ENCODE data around the gene AGBL5.

AGBL5 gene

GRCh38 chr2:27050996-27051901, at the start of gene AGBL5:
TSS of gene AGBL5 (plus strand) at chr2:27051668. CDS start at chr2:27052959, 1,291 bp downstream.
- peak; percentile 93 for DNase-seq

DNA sequence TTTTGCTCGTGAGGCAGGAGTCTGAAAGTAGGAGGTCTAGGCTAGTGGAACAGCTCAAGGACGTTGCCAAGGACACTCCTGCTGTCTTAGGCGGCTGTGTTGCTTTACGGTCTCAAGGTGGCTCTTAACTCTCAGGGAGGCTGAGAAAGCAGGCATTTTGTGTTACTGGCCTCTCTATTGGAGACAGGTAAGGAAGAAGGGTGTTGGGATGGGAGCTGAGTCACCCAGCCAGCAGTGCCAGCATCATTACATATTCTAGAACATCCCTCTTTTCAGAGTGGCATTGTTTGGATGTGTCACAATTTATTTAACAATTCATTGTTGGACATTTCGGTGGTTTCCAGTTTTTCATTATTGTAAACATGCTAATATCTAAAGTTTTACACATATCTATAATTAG, 49.5 kb upstream of the AGBL5 start:
- DNase-seq: no peak

GRCh38 chr2:27003007-27003406, 48.5 kb upstream of the AGBL5 start:
- no peak for DNase-seq

DNA sequence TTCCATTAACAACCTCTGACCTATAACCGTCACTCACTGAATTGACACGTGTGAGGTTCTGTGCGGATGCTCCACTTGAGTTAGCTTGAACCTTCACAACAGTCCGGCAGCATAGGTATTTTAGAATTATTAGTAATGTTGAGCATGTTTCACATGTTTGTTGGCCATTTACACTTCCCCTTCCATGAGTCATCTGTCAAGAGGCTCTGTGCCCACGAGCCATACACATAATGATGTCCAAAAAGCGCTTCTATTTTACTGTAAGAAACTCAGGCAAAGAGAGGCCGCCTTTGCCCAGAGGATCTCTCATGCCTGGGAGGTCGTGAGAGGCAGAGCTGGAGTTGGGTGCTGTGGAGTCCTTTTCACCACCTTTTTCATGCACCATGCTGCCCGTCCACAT, 47.6 kb upstream of the AGBL5 start:
- peak; percentile 53 for DNase-seq

DNA sequence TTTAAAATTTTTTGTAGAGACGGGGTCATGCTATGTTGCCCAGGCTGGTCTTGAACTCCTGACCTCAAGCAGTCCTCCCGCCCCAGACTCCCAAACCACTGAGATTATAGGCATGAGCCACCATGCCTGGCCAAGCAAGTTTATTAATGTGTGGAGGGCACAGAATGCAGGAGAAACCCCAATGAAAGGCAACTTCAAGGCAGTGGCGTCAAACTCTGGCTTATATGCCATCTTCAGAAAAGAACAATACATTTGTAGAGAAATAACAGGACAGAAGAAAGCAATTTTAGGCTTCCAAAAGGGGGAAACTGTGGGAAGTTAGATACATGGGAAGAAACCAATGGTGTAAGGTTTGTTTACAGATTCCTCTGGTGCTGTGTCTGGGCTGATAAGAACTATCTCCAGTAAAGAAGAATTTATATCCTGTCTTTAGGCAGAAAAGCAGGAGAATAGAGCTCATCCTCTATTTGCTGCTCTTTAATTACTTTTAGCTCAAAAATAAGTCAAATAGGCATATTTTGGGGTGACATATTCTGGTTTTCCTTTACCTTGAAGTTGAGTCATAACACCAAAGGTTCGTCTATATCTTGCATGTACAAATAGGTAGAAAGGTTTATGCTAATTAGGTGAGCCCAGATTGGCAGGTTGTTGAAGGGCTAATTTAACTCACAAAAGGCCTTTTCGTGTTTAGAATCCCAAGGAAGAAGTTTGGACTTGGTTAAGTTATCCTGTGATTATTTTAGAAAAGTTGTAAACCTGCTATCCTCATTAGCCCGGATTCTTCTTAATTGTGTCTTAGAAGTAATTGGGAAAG, 44.7 kb upstream of the AGBL5 start:
- no peak for DNase-seq

DNA sequence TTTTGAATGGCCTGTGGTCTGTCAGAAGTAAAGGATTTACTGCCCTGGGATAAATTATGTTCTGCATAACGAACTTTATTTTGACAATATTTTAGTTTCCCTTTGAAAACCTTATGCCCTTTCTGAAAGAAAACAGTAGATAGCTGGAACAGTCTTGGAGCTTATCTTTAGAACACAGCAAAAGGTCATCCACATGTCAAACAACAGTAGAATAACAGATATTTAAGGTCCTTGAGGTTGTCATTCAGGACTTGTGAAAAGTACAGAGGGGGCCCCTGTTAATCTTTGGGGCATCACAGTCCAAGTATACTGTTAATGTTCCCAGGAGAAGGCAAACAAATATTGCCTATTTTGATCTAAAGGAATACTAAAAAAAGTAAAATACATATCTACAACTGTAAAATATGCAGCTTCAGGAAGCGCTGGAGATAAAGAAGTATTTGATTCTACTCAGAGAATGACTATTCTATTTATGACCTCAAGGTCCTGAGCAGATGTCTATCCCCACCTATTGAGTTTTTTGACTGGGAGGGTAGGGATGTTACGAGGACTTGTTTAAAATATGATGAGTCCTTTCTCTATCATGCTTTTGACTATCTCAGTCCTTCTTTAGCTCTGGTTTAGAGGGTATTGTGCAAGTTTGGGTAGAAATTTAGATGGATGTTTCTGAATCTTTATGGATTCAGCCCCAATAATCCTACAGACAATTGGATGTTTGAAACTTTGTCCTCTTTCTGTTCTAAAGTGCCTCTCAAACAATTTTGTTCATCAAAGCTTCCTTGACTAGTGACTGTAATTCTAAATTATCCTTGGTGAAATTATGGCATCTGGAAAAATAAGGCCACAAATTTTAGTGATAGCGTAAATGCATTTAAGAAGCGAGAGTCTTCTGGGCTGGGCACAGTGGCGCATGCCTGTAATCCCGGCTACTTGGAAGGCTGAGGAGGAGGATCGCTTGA, 43.8 kb upstream of the AGBL5 start:
- DNase-seq: no peak

- no peak for DNase-seq
Measured at GRCh38 chr2:27008678-27009077, 42.8 kb upstream of the AGBL5 start.

DNA sequence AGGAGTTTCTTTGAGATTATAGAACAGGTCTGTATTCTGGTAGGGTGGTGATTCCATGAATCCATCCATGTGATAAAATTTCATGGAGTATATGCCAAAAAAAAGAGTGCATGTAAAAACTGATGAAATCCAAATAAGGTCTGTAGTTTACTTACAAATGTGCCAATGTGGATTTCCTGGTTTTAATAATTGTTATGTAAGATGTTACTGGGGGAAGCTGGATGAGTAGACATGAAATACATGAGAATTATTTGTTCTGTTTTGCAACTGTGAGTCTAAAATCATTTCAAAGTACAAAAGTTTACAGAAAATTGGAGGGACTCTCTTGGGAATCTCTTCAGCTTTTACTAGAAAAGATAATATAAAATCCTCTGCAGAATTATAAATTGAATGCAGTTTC, 42.4 kb upstream of the AGBL5 start:
- no peak for DNase-seq

DNA sequence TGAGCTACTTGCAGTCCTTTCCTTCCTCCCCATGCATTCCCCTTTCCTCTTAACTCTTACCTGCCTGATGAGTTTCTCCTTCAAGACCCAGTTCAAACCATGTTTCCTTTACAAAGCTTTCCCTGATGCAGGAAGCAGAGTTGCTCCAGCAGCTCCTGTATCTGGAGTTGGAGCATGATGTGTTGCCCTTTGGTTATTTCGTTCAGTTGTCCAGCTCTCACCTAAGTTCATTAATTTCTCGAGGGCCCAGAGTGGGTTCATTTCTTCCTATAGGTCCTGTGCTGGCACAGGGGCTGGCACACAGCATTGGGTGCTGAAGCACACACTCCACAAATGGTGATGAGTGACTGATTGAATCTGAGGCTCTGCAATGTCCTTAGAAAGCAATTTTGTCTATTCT, 41.8 kb upstream of the AGBL5 start:
- no peak for DNase-seq

DNA sequence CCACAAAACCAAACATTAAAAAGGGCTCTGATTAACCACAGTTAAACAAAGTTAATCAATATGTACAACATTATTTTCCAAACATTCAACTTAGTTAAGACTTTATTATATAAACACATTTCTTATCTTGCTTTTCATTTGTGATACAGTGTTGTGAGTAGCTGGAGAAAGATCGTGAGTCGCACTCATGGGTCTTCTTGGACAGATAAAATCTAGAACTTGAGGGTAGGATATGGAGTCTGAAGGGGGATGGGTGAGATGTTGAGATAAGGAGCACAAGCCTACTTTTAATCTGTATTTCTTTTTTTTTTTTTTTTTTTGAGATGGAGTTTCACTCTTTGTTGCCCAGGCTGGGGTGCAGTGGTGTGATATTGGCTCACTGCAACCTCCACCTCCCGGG, 41.3 kb upstream of the AGBL5 start:
- DNase-seq: no peak

DNA sequence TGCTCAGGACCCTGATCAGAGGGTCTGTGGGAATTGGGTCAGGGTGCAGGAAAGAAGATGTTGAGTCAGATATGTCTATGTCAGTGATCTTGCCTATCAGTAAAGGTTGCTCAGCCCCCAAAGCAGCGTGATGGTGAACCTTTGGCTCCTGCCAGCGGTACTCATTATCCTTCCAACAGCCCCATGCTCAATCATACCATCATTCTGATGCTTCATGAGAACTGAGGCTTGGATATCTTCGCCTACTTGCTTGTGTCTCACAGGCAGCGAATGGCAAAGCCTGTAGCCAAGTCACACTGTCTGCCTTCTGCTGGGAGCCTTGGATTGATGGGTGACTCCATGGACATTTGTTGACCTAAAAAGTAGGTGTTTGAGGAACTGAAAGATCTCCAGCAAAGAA, 37.7 kb upstream of the AGBL5 start:
- no peak for DNase-seq

- DNase-seq: no peak
Measured at GRCh38 chr2:27014771-27015433, 36.6 kb upstream of the AGBL5 start.

DNA sequence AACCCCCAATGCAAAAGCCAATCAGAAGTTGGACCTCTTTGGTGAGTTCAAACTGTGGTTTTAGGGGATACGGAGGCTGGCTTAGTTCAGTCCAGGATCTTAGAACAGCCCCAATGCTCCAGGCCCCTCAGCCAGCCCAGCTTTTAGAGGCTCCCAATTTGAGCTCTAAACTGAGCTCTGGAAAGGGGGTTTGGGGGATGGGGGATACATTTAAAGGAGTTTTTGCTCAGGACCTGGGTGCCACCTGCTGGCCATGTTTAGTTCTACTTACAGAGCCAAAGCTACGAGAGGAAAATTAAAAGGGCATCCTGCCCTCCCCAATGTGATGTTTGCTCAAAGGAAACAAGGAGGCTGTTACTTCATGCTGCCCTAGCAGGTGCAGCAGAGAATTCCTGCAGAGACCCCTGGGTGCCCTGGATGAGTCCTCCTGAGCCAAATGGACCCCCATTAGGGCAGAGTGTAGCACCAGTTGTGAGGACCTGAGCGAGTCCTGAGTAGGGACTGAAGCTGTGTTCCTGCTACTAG, 34.6 kb upstream of the AGBL5 start:
- peak; percentile 70 for DNase-seq

- no peak for DNase-seq
Measured at GRCh38 chr2:27018142-27018541, 33.3 kb upstream of the AGBL5 start.

- no peak for DNase-seq
Measured at GRCh38 chr2:27019459-27019858, 32.0 kb upstream of the AGBL5 start.

DNA sequence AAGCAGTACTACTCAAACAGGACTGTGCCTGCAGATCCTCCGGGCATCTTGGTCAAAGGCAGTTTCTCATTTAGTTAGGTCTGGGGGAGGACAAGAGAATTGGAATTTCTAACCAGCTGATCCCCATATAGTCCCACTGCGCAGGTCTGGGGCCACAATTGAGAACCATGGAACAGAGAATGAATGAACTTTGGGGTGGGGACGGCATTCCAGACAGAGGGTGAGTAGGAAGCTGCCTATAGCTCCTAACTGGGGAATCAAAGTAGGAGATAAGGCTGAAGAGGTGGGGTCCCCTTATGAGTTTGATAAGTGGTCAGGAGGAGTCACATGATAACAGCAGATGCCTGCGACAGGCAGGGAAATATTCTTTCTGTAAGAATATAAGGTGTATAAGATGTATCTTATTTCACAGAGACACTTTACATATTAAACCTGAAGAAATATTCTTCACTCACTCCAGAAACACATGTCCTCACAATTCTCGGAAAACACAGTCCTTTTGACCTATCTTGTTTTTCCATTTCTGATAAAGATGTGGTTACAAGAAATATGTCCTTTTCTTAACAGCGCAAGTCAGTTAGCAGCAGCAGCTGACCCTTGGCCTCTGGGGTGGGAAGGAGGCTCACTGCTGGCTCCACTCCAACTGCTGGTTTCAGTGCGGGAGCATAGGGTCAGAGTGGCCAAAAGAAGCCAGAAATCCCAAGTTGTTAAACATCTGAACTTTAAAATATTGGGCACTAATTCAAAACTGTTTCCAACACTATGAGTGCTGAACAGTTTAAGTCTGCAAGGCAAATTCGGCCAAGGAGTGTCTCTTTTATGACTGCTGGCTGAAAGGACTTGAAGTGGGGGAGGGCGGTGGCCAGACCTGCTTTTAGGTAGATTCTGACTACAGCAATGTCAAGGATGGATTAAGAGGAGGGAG, 31.3 kb upstream of the AGBL5 start:
- DNase-seq: no peak

DNA sequence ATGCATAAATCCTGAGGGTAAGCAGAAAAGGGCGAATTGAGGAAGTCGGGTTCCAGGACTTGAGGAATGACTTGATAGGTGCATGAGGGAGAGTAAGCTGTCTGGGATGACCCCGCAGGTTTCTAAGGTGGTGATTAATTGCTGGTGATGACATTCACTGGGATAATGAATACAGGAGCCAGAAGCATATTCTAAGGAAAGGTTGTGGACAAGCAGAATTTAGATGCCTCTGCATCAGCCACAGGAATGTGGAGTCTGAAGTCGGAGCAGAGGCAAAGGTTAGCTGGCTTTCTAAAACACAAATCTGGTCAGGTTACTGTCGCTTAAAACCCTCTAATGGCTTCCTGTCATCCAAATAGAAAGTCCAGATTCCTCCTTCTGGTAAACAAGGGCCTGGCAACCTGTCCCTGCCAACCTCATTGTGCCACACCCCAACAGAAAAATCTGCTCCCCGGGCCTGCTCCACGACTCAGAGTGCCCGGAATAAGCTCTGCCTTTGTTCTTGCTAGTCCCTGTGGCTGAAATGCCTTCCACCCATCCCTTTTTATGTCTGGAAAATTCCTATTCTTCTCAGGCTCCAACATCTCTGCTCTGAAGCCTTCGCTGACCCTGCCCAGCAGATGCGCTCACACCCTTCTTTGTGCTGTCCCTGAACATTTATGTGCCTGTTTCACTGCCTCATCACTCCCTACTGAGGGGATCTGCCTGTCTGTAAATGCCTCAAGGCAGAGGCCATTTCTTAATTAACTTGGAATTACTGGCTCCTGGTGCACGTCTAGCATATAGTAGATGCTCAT, 30.0 kb upstream of the AGBL5 start:
- DNase-seq: no peak

- DNase-seq: no peak
Measured at GRCh38 chr2:27023740-27024139, 27.7 kb upstream of the AGBL5 start.

DNA sequence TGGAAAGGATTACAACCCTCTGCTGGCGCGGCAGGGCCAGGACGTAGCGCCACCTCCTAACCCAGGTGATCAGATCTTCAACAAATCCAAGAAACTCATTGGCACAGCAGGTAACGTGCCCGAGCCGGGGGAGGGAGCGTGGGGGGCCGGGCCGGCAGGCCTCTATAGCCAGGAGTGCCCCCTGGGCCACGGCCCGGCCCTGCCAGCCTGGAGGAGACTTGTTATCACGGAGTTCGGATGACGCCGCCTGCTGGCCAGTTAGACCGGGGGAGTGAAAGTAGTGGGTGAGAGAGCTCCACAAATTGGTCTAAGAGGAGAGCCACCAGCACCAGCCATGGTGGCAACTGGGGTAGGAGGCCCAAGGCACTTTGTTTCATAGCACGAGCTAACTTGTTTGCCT, 27.3 kb upstream of the AGBL5 start:
- no peak for DNase-seq

DNA sequence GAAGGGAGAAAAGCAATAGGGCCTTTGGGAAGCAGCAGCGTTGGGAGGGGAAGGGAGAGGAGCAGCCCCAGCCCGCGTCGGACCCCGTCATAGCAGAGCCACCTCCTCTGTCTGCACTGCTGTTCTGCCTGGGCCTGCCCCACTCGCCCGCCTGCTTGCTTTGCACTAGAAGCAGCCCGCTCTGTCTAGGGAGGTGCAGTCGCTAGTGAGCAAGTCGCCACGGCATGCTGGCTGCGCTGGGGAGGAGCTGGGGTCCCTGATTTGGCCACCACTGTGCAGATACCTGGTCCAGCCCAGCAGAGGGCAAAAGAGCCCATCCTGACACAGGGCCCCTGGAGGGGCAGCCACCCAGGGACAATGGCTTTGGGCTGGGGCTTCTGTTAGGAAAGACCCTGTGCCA, 26.7 kb upstream of the AGBL5 start:
- no peak for DNase-seq

Measured in EL (cell line).